ENCODE measurements around the gene MXD4. TPM values are rescaled to one million over a fixed set of nuclear protein-coding genes. Genes with fewer than 3 reads are reported as not detected.

MXD4 gene
- total RNA-seq, 1 experiment from 2014 or later, result 22.0 TPM

DNA sequence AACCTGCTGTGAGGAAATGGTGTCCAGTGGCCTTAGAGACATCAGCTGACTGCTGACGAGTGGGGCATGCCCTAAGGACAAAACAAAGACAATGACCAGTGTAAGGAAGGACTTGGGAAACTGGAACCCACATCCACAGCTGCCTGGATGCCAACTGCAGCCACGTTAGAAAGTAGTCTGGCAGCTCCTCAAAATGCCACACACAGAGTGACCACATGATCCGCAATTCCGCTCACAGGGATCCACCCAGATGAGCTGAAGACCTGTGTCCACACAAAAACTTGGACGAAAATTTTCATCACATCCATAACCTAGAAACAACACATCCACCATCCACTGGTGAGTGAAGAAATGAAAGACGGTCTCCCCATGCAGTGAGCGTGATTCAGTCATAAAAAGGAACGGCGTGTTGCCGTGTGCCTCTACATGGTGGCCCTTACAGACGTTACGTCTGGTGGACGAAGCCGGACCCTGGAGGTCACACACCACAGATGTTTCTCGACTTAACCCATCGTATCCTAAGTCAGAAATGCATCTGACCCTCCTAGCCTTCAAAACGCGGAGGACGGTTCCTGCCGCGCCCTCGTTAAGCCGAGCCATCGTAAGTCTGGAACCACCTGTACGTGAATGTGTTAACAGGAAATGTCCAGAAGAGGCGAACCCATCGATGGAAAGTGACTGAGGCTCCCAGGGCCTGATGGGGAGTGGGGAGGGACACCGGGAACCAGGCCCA is 40.6 kb upstream of the MXD4 start:
- RAD21 ChIA-PET (ENCODE audit: low non-redundant PET in 1 of 2, low total read pairs in 2 of 2, uncharacterized antibody in 2 of 2, unreplicated experiment in 2 of 2), result no interaction called here
- H3K27me3 ChIP-seq (ENCODE audit: insufficient read depth, low read length), result no peaks in the 10 kb centered on the region
- CTCF ChIA-PET, result no interaction called here
- H4K20me1 ChIP-seq (ENCODE audit: insufficient read depth), result no peaks in the 10 kb centered on the region
- POLR2A ChIA-PET, result no interaction called here
- no peak overlapping the region for H3K4me2 ChIP-seq (ENCODE audit: low read length)
- H2AFZ ChIP-seq (ENCODE audit: low read depth, low read length, poor library complexity, severe bottlenecking), result no peak overlapping the region
- no peaks in the 10 kb centered on the region for H3K9me2 ChIP-seq (ENCODE audit: insufficient read depth)
- DNase-seq (ENCODE audit: low read depth, low spot score) (no peak), ATAC-seq (no peak)
- no peaks in the 10 kb centered on the region for H3K79me2 ChIP-seq (ENCODE audit: insufficient read depth, low read length)
- H3K27ac ChIP-seq (ENCODE audit: low read depth, low read length), result no peak overlapping the region
- no peak overlapping the region for H3K9ac ChIP-seq (ENCODE audit: low read length)
- H3K4me1 ChIP-seq (ENCODE audit: control insufficient read depth in 1 of 2, insufficient read depth in 2 of 2, low read length in 2 of 2), result no peaks in the 10 kb centered on the region
- no TSS peak for BruUV-seq (replicated peaks)
- intact Hi-C loops (cut with micrococcal nuclease), result no loop called here
- H3K9me3 ChIP-seq (ENCODE audit: control insufficient read depth in 1 of 2, insufficient read depth in 1 of 2, low read depth in 1 of 2, low read length in 2 of 2), result no peaks in the 10 kb centered on the region
- TF ChIP-seq, protein P1, sequence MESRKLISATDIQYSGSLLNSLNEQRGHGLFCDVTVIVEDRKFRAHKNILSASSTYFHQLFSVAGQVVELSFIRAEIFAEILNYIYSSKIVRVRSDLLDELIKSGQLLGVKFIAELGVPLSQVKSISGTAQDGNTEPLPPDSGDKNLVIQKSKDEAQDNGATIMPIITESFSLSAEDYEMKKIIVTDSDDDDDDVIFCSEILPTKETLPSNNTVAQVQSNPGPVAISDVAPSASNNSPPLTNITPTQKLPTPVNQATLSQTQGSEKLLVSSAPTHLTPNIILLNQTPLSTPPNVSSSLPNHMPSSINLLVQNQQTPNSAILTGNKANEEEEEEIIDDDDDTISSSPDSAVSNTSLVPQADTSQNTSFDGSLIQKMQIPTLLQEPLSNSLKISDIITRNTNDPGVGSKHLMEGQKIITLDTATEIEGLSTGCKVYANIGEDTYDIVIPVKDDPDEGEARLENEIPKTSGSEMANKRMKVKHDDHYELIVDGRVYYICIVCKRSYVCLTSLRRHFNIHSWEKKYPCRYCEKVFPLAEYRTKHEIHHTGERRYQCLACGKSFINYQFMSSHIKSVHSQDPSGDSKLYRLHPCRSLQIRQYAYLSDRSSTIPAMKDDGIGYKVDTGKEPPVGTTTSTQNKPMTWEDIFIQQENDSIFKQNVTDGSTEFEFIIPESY (IDR thresholded peaks at IDR 0.05; ENCODE audit: extremely low read depth, insufficient replicate concordance, low read length), result no peak
- no peak for TF ChIP-seq YY1 (IDR thresholded peaks at IDR 0.05; ENCODE audit: extremely low read depth, insufficient replicate concordance, low read depth, low read length)
- no peak overlapping the region for H3K4me3 ChIP-seq (replicated peaks in 1 of 2; ENCODE audit: low read depth in 1 of 2, low read length in 2 of 2)
- no peaks in the 10 kb centered on the region for H3K36me3 ChIP-seq (ENCODE audit: control insufficient read depth in 1 of 2, insufficient read depth in 2 of 2, low read length in 2 of 2)

DNA sequence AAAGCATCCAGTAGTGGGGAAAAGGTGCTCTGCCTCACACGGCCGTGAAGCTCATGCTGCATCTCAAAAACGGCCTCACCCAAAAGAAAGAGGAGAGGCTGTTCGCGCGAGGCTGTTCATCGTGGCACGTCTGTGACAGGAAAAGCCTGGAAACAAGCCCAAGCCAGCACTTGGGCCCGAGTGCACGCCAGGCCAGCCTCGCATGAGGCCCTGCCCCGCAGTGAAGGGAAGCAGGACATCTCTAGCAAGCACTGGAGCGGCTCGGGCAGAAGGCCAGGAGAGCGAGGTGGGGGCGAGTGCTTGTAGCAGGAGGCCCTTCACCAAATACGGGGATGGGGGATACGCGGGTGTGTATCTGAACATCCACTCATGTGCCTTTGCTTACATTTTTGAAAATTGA is 39.9 kb upstream of the MXD4 start:
- no peaks in the 10 kb centered on the region for H3K36me3 ChIP-seq (ENCODE audit: control insufficient read depth in 1 of 2, insufficient read depth in 2 of 2, low read length in 2 of 2)
- ATAC-seq (no peak), DNase-seq (ENCODE audit: low read depth, low spot score) (no peak)
- ChIA-PET RAD21 (ENCODE audit: low non-redundant PET in 1 of 2, low total read pairs in 2 of 2, uncharacterized antibody in 2 of 2, unreplicated experiment in 2 of 2) (no interaction called here), CTCF (no interaction called here), POLR2A (no interaction called here)
- H3K79me2 ChIP-seq (ENCODE audit: insufficient read depth, low read length), result no peaks in the 10 kb centered on the region
- H3K9me3 ChIP-seq (ENCODE audit: control insufficient read depth in 1 of 2, insufficient read depth in 1 of 2, low read depth in 1 of 2, low read length in 2 of 2), result no peaks in the 10 kb centered on the region
- no peak overlapping the region for H3K27ac ChIP-seq (ENCODE audit: low read depth, low read length)
- H3K9ac ChIP-seq (ENCODE audit: low read length), result no peak overlapping the region
- no peaks in the 10 kb centered on the region for H4K20me1 ChIP-seq (ENCODE audit: insufficient read depth)
- intact Hi-C loops (cut with micrococcal nuclease), result no loop called here
- no peaks in the 10 kb centered on the region for H3K9me2 ChIP-seq (ENCODE audit: insufficient read depth)
- H2AFZ ChIP-seq (ENCODE audit: low read depth, low read length, poor library complexity, severe bottlenecking), result no peak overlapping the region
- H3K27me3 ChIP-seq (ENCODE audit: insufficient read depth, low read length), result no peaks in the 10 kb centered on the region
- H3K4me2 ChIP-seq (ENCODE audit: low read length), result no peak overlapping the region
- H3K4me3 ChIP-seq (replicated peaks in 1 of 2; ENCODE audit: low read depth in 1 of 2, low read length in 2 of 2), result no peak overlapping the region
- no TSS peak for BruUV-seq (replicated peaks)
- no peaks in the 10 kb centered on the region for H3K4me1 ChIP-seq (ENCODE audit: control insufficient read depth in 1 of 2, insufficient read depth in 2 of 2, low read length in 2 of 2)
- TF ChIP-seq REST (IDR thresholded peaks at IDR 0.05; ENCODE audit: low read depth) (no peak), SP1 (IDR thresholded peaks at IDR 0.05; ENCODE audit: low read depth) (no peak), POLR2A (IDR thresholded peaks at IDR 0.05; ENCODE audit: borderline replicate concordance, extremely low read depth, insufficient read depth, insufficient read length) (no peak), FOSL1 (IDR thresholded peaks at IDR 0.05; ENCODE audit: low read depth) (no peak), CEBPB (IDR thresholded peaks at IDR 0.05; ENCODE audit: low read depth) (no peak), EZH2 (IDR thresholded peaks at IDR 0.05) (no peak), YY1 (IDR thresholded peaks at IDR 0.05; ENCODE audit: extremely low read depth, insufficient replicate concordance, low read depth, low read length) (no peak), RAD21 (IDR thresholded peaks at IDR 0.05; ENCODE audit: low read depth) (no peak), ELF1 (IDR thresholded peaks at IDR 0.05; ENCODE audit: borderline replicate concordance, low read depth) (no peak)
- TF ChIP-seq, protein P1 (IDR thresholded peaks at IDR 0.05; ENCODE audit: extremely low read depth, insufficient replicate concordance, low read length), result no peak
- TF ChIP-seq, protein P2, sequence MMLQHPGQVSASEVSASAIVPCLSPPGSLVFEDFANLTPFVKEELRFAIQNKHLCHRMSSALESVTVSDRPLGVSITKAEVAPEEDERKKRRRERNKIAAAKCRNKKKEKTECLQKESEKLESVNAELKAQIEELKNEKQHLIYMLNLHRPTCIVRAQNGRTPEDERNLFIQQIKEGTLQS (IDR thresholded peaks at IDR 0.05), result no peak
